IMR-90 (cell line): ENCODE results near the gene GAS2L2. TPM values are rescaled to one million over a fixed set of nuclear protein-coding genes. Genes with fewer than 3 reads are reported as not detected.

ENCODE experiments used
- ATAC-seq: fragments of 200-7000 bp; cut with Tn5 transposase; 2 replicates; pipeline ENCODE4 v1.9.1; 2020; ENCODE audit warnings: low read depth, mild to moderate bottlenecking, moderate library complexity
- BruUV-seq: library from RNA; stranded (reverse); fragments of 400-500 nt; replicated peaks from 2 replicates; lab custom pipeline; 2021; lab: Mats Ljungman, UMichigan
- CTCF ChIA-PET: fragments of 300-600 bp; formaldehyde crosslinking; extraction: SDS; loops from one replicate; lab custom pipeline; 2021; ENCODE audit warnings: antibody characterized with exemption; lab: Yijun Ruan, JAX
- POLR2A ChIA-PET: fragments of 300-600 bp; sonication (Branson Sonifier 250); formaldehyde crosslinking; loops from one replicate; lab custom pipeline; 2022; ENCODE audit warnings: antibody characterized with exemption; ENCODE audit not compliant: unreplicated experiment; lab: Charles Lee
- DNase-seq: peaks from one replicate; pipeline ENCODE4 v3.0.0; 2013
- H2AFZ ChIP-seq: replicated peaks from 2 replicates; pipeline ENCODE3; 2013; ENCODE audit warnings: low read length, mild to moderate bottlenecking; ENCODE audit not compliant: poor library complexity
- H2AK5ac ChIP-seq: 2 replicates; pipeline ENCODE4 v1.6.1; 2013; ENCODE audit warnings: low read depth, low read length, inconsistent platforms
- H2AK9ac ChIP-seq: replicated peaks from 2 replicates; pipeline ENCODE3; 2013; ENCODE audit warnings: mild to moderate bottlenecking, low read depth, low read length, moderate library complexity; ENCODE audit not compliant: poor library complexity
- H2BK120ac ChIP-seq: 2 replicates; pipeline ENCODE4 v1.6.1; 2013; ENCODE audit warnings: low read depth, low read length, inconsistent platforms
- H2BK15ac ChIP-seq: 3 replicates; pipeline ENCODE4 v1.6.1; 2013; ENCODE audit warnings: low read depth, low read length, inconsistent platforms
- H2BK20ac ChIP-seq: 2 replicates; pipeline ENCODE4 v1.6.1; 2013; ENCODE audit warnings: low read depth, mild to moderate bottlenecking, inconsistent platforms, low read length, moderate library complexity
- H2BK5ac ChIP-seq: 2 replicates; pipeline ENCODE4 v1.6.1; 2013; ENCODE audit warnings: mild to moderate bottlenecking, low read depth, low read length, inconsistent platforms; ENCODE audit not compliant: poor library complexity, severe bottlenecking
- H3K14ac ChIP-seq: replicated peaks from 2 replicates; pipeline ENCODE4 v1.6.1; 2013; ENCODE audit warnings: low read depth, low read length, inconsistent platforms
- H3K18ac ChIP-seq: 2 replicates; pipeline ENCODE4 v1.6.1; 2013; ENCODE audit warnings: low read depth, low read length, control low read depth
- H3K23ac ChIP-seq: 2 replicates; pipeline ENCODE4 v1.6.1; 2013; ENCODE audit warnings: low read depth, low read length, inconsistent platforms
- H3K27ac ChIP-seq: 2 replicates; pipeline ENCODE4 v1.5.1; 2013; ENCODE audit warnings: mild to moderate bottlenecking, control low read depth, low read length; ENCODE audit not compliant: insufficient read depth
- H3K27me3 ChIP-seq: 2 replicates; pipeline ENCODE4 v1.6.1; 2013; ENCODE audit warnings: low read length; ENCODE audit not compliant: control insufficient read depth, insufficient read depth
- H3K36me3 ChIP-seq: 2 replicates; pipeline ENCODE4 v1.6.1; 2013; ENCODE audit warnings: low read length, mixed read lengths; ENCODE audit not compliant: control insufficient read depth, insufficient read depth
- H3K4ac ChIP-seq: 2 replicates; pipeline ENCODE4 v1.6.1; 2013; ENCODE audit warnings: low read depth, low read length, inconsistent platforms
- H3K4me1 ChIP-seq: 2 replicates; pipeline ENCODE4 v1.6.1; 2013; ENCODE audit warnings: low read length, mixed read lengths; ENCODE audit not compliant: control insufficient read depth, insufficient read depth
- H3K4me2 ChIP-seq: 2 replicates; pipeline ENCODE4 v1.6.1; 2013; ENCODE audit warnings: low read depth, mild to moderate bottlenecking, control low read depth, low read length, moderate library complexity
- H3K4me3 ChIP-seq: 2 replicates; pipeline ENCODE4 v1.5.1; 2013; ENCODE audit warnings: low read depth, mild to moderate bottlenecking, control low read depth, low read length, moderate library complexity; ENCODE audit not compliant: insufficient read depth
- H3K56ac ChIP-seq: 2 replicates; pipeline ENCODE4 v1.6.1; 2013; ENCODE audit warnings: low read length, inconsistent platforms; ENCODE audit not compliant: insufficient read depth; ENCODE audit errors: extremely low read depth
- H3K79me1 ChIP-seq, 2 experiments: 2 replicates each; pipeline ENCODE4 v1.6.1; 2013; ENCODE audit warnings: low read length in 2 of 2, inconsistent platforms in 1 of 2, low read depth in 1 of 2
- H3K9ac ChIP-seq: 2 replicates; pipeline ENCODE4 v1.6.1; 2013; ENCODE audit warnings: low read depth, low read length, control low read depth
- H3K9me1 ChIP-seq: 2 replicates; pipeline ENCODE4 v1.6.1; 2013; ENCODE audit warnings: low read length, inconsistent platforms; ENCODE audit not compliant: insufficient read depth
- H3K9me3 ChIP-seq: 2 replicates; pipeline ENCODE4 v1.6.1; 2013; ENCODE audit warnings: low read length; ENCODE audit not compliant: control insufficient read depth, insufficient read depth
- H4K20me1 ChIP-seq: 2 replicates; pipeline ENCODE4 v1.6.1; 2013; ENCODE audit warnings: low read length, inconsistent platforms; ENCODE audit not compliant: insufficient read depth
- H4K5ac ChIP-seq: 2 replicates; pipeline ENCODE4 v1.6.1; 2013; ENCODE audit warnings: mild to moderate bottlenecking, low read depth, low read length, control low read depth
- H4K8ac ChIP-seq, 2 experiments: 2 replicates each; pipeline ENCODE4 v1.6.1; 2013; ENCODE audit warnings: low read depth in 2 of 2, low read length in 2 of 2, control low read depth in 1 of 2, inconsistent platforms in 1 of 2
- H4K91ac ChIP-seq: 2 replicates; pipeline ENCODE4 v1.6.1; 2013; ENCODE audit warnings: low read depth, low read length, inconsistent platforms; ENCODE audit not compliant: insufficient read depth
- BHLHE40 ChIP-seq: fragments of 150-350 bp; IDR thresholded peaks from 2 replicates; pipeline ENCODE4 v1.6.1; 2016; ENCODE audit warnings: mild to moderate bottlenecking, low read depth, low read length
- CEBPB ChIP-seq: IDR thresholded peaks from 2 replicates; pipeline ENCODE4 v1.6.1; 2012; ENCODE audit warnings: low read depth, low read length, improper control_type of control experiment
- CHD1 ChIP-seq: IDR thresholded peaks from 2 replicates; pipeline ENCODE4 v1.6.1; 2012; ENCODE audit warnings: low read depth, low read length, improper control_type of control experiment
- CTCF ChIP-seq: conservative IDR thresholded peaks from 2 replicates; pipeline ENCODE4 v1.5.1; 2012; ENCODE audit warnings: mild to moderate bottlenecking, low read depth, low read length, improper control_type of control experiment
- FOS ChIP-seq: fragments of 150-350 bp; IDR thresholded peaks from 2 replicates; pipeline ENCODE4 v1.6.1; 2016; ENCODE audit warnings: low read depth, low read length
- MAFK ChIP-seq: IDR thresholded peaks from 2 replicates; pipeline ENCODE4 v1.6.1; 2012; ENCODE audit warnings: low read depth, low read length, improper control_type of control experiment
- MAZ ChIP-seq: IDR thresholded peaks from 2 replicates; pipeline ENCODE4 v1.6.1; 2012; ENCODE audit warnings: low read depth, mild to moderate bottlenecking, low read length, improper control_type of control experiment, moderate library complexity, borderline replicate concordance
- MXI1 ChIP-seq: IDR thresholded peaks from 2 replicates; pipeline ENCODE4 v1.6.1; 2012; ENCODE audit warnings: low read depth, mild to moderate bottlenecking, low read length, moderate library complexity, borderline replicate concordance
- NFE2L2 ChIP-seq: fragments of 150-350 bp; IDR thresholded peaks from 2 replicates; pipeline ENCODE4 v1.6.1; 2016; ENCODE audit warnings: low read depth, mild to moderate bottlenecking, low read length
- POLR2A ChIP-seq: IDR thresholded peaks from 2 replicates; pipeline ENCODE4 v1.6.1; 2012; ENCODE audit warnings: mild to moderate bottlenecking, low read depth, low read length
- RAD21 ChIP-seq: IDR thresholded peaks from 2 replicates; pipeline ENCODE4 v1.6.1; 2012; ENCODE audit warnings: low read length, improper control_type of control experiment
- RCOR1 ChIP-seq: IDR thresholded peaks from 2 replicates; pipeline ENCODE4 v1.6.1; 2012; ENCODE audit warnings: mild to moderate bottlenecking, low read length, improper control_type of control experiment; ENCODE audit not compliant: insufficient replicate concordance
- RFX5 ChIP-seq: IDR thresholded peaks from 2 replicates; pipeline ENCODE4 v1.8.0; 2012; ENCODE audit warnings: low read depth, mild to moderate bottlenecking, low read length, moderate library complexity
- SMC3 ChIP-seq: fragments of 150-350 bp; IDR thresholded peaks from 2 replicates; pipeline ENCODE4 v1.6.1; 2016; ENCODE audit warnings: low read depth, mild to moderate bottlenecking, antibody characterized with exemption, low read length, moderate library complexity
- WGBS, 2 experiments: methylation state at CpG; one replicate each; pipeline versions ENCODE4 v1.1.5 to v1.1.7; 2013; ENCODE audit warnings: missing lambda C conversion rate in 2 of 2; ENCODE audit not compliant: insufficient read length in 1 of 2; ENCODE audit errors: extremely low coverage in 2 of 2; 5-methylcytosine and 5-hydroxymethylcytosine counted together
- dilution Hi-C: fragments of 300-500 bp; cut with HindIII; formaldehyde crosslinking; loops from one replicate; pipeline ENCODE4 v1.14.3; 2018; ENCODE audit warnings: low sequenced_read_pairs; ENCODE audit not compliant: unreplicated experiment
- in situ Hi-C: fragments of 300-500 bp; cut with MboI; formaldehyde crosslinking; loops from 3 replicates; pipeline ENCODE4 v1.14.3; 2019; ENCODE audit warnings: low sequenced_read_pairs, inconsistent platforms, mixed read lengths
- intact Hi-C: fragments of 100-400 bp; cut with micrococcal nuclease; formaldehyde crosslinking; loops from 2 replicates; pipeline ENCODE4 v1.10.0; 2022
- polyA plus RNA-seq, 3 experiments: library from polyadenylated mRNA; depleted of rRNA; stranded (reverse); fragments of >200 nt; gene quantifications; 2 replicates each; pipeline ENCODE4 v1.2.3, GENCODE V29; 2012; ENCODE audit warnings: low replicate concordance in 1 of 3
- total RNA-seq: library from RNA; depleted of rRNA; stranded (reverse); fragments of >200 nt; gene quantifications from 2 replicates; pipeline ENCODE4 v1.2.3, GENCODE V29; 2012

Gene GAS2L2
- total and polyA plus RNA-seq, 2 of the 4 experiments (the other 2 are of a cell fraction): 0.02 TPM; not detected in 1

DNA sequence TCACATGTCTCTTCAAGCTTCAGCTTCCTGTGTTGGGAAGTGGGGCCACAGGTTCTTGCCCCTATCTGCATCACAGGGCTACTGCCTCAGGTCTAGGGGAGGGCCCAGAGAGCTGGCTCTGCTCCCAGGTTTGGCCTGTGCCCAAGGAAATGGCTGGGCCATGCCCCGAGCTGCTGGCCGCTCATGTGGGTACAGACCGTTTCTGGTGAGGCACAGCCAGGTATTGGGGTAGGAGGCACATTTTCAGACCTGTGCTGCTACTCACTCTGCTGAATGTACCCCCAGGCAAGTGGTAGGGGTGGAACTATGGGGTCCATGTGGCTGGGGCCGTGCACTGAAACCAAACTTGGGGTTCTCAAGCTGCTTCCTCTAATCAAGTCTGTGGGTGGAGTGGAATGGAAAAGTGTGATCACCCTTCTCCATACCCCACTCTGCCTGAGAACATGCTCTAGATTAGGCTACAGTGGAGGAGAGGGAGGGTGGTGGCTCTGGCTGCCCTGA is 4.6 kb downstream of the GAS2L2 start:
- no peak overlapping the region for H3K9ac ChIP-seq
- no TSS peak for BruUV-seq
- H3K9me3 ChIP-seq: no peaks in the 10 kb centered on the region
- peaks cover 44% of the 10 kb centered on the region for H3K27me3 ChIP-seq
- in situ Hi-C loops (loop anchor here (25.0 kb wide), 1 partner anchor 386 kb away; the partner anchor contains the start of gene SLFN11), intact Hi-C loops (loop anchor here (10.0 kb wide), 2 partner anchors 314 to 504 kb away; partner anchors contain the start of genes SLFN12 and SLFN5), dilution Hi-C loops (no loop called here)
- DNase-seq: no peak
- no peak overlapping the region for H3K4me3 ChIP-seq
- TF ChIP-seq CTCF (no peak), SMC3 (no peak), POLR2A (no peak), NFE2L2 (no peak), MAFK (no peak), MXI1 (no peak), CEBPB (no peak), RFX5 (no peak), BHLHE40 (no peak), RAD21 (no peak), FOS (no peak), MAZ (no peak), CHD1 (no peak), RCOR1 (no peak)
- H3K27ac ChIP-seq: no peak overlapping the region
- no peak overlapping the region for H3K23ac ChIP-seq
- H2AK5ac ChIP-seq: no peak overlapping the region
- H2BK5ac ChIP-seq: no peak overlapping the region
- no peak overlapping the region for H4K5ac ChIP-seq
- H3K18ac ChIP-seq: no peak overlapping the region
- H2AK9ac ChIP-seq: no peak overlapping the region
- no peak overlapping the region for H2BK120ac ChIP-seq
- no peaks in the 10 kb centered on the region for H3K79me1 ChIP-seq
- H4K91ac ChIP-seq: no peak overlapping the region
- CTCF ChIA-PET: interaction anchor here (1.4 to 1.8 kb wide), 2 partner anchors 16 to 136 kb away, joined by 4 to 8 read pairs; no protein-coding TSS in a partner anchor
- no peaks in the 10 kb centered on the region for H3K36me3 ChIP-seq
- no peak overlapping the region for H2AFZ ChIP-seq
- H2BK20ac ChIP-seq: no peak overlapping the region
- H3K14ac ChIP-seq: no peak overlapping the region
- H3K4me2 ChIP-seq: no peak overlapping the region
- no peak overlapping the region for H3K56ac ChIP-seq
- POLR2A ChIA-PET: no interaction called here
- H3K4me1 ChIP-seq: peaks cover 8% of the 10 kb centered on the region; the same call in 1 of the 2 replicates
- H4K20me1 ChIP-seq: peaks cover 6% of the 10 kb centered on the region; the same call in 1 of the 2 replicates
- no peak overlapping the region for H2BK15ac ChIP-seq
- 21% methylated on average over 2 of the region's 4 CpGs; no CpG with 5 or more reads in 1 of the 2 experiments for WGBS, 2 experiments
- ATAC-seq: no peak
- peaks cover 2% of the 10 kb centered on the region; the same call in 1 of the 2 replicates for H3K9me1 ChIP-seq
- no peak overlapping the region for H4K8ac ChIP-seq
- H3K4ac ChIP-seq: no peak overlapping the region
